Right lobe of liver (tissue), 4 donors: ENCODE measurements around the gene SPRED1.

Experiments used
- CTCF ChIP-seq, 4 donors: fragments of 200-600 bp in 3 of 4; fragments of 450-650 bp in 1 of 4; IDR thresholded peaks; one replicate each; pipeline versions ENCODE4 v1.5.1 to v1.8.0; 2016 to 2022; ENCODE audit warnings: antibody characterized with exemption in 4 of 4, mild to moderate bottlenecking in 2 of 4
- POLR2A ChIP-seq: fragments of 450-650 bp; IDR thresholded peaks from one replicate; pipeline ENCODE4 v1.6.1; 2017; ENCODE audit warnings: antibody characterized with exemption, mild to moderate bottlenecking
- donor health status: DM: no; HTN: no; CAD: no.
- donor health status: DM: no; HTN: no; CAD: no.
- donor health status: DM: no; HTN: yes; CAD: no.

GRCh38 chr15:38374556-38374955 lies 121.9 kb downstream of the SPRED1 start:
- no peak for TF ChIP-seq CTCF (IDR thresholded peaks at IDR 0.05)
- TF ChIP-seq POLR2A, result no peak
